Muscle of back (tissue), 11 donors: ENCODE measurements around the gene ENPP7. TPM values are rescaled to one million over a fixed set of nuclear protein-coding genes. Genes with fewer than 3 reads are reported as not detected.
"Not testable (repeated sequence)": the region's sequence is repeated elsewhere in the genome, so short reads cannot be mapped to it uniquely, and the experiment has no call there.

Experiments used
- DNase-seq, 3 donors: peaks; one replicate each; pipeline versions ENCODE4 v3.0.0 to v3.0.0-alpha.2; 2013
- polyA plus RNA-seq, 10 donors: library from polyadenylated mRNA; unstranded; fragments of 120-200 nt; gene quantifications; one replicate each; pipeline ENCODE4 v1.2.1, GENCODE V29; 2013; ENCODE audit not compliant: insufficient read length in 10 of 10

The ENPP7 gene
- polyA plus RNA-seq, 10 donors = 0.15 TPM; not detected in 9

DNA sequence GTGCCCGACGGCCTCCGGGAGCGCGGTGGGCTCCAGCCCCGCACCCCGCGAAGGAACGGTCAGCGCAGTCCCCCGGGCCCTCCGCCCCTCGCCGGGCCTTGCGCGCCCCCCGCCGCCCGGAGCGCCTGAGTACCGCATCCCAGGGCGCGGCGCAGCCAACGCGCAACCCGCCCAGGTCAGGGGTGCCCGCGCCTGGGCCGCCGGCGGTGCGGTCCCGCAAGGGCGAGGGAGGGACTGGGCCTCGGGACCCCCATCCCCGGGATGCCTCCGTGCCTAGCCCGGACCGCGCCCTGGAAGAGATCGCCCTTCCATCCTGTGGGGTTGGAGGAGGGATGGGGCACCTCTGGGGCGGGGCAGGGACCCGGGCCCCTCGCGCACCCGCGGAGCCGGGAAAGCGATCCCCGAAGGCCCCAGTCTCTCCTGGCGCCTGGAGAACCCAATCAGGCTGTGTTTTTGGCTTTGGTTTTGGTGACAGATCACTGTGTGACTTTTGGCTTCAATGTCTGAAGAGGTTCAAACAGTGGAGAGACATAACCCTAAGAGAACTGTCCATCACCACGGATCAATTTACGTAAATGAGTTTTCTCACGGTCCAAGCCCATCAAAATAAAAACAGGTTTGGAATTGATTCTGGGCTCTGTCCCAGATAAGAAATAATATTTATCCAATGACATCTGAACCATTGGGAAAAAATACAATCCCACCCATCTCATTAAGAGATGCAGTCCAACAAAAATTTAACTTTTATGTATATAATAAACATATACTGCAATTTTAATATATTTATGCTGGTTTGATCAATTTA, 17.8 kb downstream of the ENPP7 start:
- no peak for DNase-seq

DNA sequence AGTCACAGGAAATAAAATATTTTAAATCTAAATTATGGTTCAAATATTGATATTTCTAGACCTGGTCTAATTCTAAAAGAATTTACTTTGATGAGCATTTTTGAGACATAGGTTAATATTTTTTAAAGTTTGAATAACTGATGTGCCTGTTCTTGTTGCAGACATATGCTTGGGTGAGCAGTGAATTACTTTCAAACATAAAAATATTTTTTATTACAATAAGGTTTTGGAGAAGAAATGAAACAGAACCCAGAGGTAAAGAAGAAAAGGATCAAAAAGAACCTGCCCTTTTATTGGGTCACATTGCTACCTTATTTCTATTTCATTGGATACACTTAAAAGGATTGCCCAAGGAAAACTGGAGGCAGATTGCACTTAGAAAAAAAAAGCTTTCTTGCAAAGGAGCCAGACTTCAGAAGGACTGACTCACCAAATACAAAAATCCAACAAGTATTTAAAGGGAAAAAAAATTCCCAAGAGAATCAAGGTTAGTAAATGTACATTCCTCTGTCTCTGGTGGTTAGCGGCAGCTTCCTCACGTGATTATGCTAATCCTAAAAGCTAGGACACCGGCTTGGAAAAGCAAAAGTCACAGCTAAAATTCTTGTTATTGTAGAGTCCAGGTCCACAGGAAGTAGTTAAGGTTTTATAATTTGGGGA, 18.5 kb downstream of the ENPP7 start:
- DNase-seq = peak in 1 of 3 donors; percentile 29

DNA sequence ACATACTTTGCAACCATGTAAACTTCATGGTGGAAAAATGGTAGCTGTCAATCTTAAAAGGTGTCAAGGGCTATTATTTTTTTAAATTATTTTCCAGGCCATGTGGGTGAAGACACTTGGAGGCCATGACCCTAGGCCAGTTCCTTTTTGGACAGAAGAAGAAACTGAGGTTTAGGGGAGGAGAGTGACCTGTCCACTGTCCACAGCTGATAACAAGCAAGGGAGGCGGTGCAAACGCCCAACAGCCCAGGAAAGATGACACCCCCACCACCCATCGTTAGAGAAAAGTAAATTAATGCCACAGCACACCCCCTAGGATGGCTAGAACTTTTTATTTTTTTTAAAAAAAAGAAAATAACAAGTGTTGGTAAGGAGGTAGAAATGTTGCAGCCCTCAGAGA, 19.2 kb downstream of the ENPP7 start:
- DNase-seq = no peak

DNA sequence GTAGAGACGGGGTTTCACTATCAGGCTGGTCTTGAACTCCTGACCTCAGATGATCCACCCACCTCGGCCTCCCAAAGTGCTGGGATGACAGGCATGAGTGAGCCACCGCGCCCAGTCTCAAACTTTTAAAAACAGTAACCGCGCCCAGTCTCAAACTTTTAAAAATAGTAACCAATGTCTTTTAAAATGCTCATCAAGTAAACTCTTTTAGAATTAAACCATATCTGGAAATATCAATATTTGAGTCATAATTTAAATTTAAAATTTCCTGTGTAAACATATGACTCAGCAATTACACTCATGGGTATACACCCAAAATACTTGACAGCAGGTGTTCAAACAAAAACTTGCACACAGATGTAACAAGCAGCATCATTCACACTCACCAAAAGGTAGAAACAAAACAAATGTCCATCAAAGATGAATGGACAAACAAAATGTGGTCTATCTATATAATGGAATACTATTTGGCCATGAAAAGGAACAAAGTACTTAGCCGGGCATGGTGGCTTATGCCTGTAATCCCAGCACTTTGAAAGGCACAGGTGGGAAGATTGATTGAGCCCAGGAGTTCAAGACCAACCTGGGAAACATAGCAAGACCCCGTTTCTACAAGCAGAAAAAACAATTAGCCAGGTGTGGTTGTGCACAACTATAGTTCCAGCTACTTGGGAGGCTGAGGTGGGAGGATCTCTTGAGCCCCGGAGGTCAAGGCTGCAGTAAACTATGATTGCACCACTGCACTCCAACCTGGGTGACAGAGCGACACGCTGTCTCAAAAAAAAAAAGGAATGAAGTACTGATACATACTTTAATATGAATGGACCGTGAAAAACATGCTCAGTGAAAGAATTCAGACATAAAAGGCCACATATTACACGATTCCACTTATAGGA, 20.2 kb downstream of the ENPP7 start:
- DNase-seq = no peak

DNA sequence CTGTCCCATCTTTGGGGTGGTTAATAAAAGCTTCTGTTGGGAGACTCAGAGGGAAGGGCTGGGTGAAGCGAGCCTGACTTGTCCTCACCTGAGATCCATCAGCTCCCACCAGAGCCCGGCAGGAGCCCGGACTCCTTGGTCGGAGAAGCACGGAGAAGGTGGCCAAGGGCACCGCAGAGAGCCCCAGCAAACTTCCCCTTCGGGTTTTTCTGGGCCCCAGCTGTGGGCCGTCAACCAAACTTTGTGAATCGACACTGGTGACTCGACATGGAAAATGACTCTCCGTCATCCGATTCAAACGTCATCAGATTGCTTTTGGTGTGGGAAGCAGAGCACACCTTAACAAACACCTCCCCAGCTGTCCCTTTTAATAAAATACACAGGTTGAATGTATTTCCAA, 21.4 kb downstream of the ENPP7 start:
- no peak for DNase-seq

DNA sequence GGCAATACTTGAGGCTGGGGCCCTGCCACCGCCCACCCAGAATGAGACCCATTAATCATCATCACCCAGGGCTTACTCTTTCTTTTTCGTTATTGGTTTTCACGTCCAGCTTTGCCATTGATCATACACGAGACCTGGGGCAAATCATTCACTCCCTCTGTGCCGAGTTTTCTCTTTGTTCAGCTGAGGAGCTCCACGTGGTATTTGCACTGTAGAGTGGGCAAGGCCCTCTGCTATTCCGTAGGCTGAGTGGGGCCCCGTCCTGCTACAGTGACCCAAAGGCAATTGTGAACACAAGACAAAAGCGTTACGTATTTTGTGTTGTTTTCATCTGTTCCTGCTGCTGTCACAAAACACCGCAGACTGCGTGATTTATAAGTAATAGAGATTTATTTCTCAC, 23.6 kb downstream of the ENPP7 start:
- DNase-seq = no peak

DNA sequence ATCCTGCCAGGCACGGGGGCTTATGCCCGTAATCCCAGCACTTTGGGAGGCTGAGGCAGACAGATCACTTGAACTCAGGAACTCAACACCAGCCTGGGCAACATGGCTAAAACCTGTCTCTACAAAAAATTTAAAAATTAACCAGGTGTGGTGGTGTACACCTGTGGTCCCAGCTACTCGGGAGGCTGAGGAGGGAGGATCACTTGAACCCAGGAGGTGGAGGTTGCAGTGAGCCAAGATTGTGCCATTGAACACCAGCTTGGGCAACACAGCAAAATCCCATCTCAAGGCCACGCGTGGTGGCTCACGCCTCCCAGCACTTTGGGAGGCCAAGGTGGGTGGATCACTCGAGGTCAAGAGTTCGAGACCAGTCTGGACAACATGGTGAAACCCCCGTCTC, 24.2 kb downstream of the ENPP7 start:
- not testable (repeated sequence) for DNase-seq

DNA sequence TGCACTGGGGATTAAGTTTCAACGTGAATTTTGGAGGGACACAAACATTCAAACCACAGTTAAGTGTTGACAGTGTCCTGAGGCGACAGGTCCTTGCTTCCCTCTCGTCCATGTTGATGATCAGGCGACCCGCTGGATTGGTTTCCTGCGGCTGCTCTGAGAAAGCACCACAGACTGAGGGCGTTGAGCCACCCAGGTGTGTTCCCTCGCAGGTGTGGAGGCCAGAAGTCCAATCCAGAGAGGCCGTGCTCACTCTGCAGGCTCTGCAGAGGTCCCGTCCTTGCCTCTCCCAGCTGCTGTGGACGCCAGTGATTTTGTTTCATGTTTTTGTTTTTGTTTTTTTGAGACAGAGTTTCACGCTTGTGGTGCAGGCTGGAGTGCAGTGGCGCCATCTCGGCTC, 24.8 kb downstream of the ENPP7 start:
- DNase-seq = no peak

DNA sequence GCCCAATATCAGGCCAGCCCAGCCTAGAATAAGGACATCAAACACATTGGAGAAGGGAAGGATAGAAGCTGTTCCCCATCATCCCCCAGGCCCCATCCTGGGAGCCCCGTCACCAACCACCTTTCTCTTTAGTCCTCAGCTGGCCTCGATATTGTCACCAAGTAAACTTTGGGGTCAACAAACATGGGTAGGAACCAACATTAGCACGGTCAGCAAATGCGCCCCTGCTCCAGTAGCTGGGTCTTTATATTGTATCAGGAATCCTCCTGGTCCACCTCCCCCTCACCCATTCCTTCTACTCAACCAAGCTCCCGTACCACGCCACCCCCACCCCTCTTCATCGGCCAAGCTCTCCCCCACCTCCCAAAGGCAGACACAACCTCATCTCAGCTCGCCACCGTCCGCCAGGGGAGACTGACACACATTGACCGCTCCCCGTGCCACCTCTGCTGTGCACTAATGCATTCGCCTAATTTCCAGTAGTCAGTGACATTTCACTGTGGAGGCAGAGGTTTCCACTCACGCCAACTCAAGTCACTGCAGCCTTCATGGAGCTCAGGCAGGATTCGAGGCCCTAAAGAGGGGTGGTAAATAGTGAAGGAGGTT, 26.5 kb downstream of the ENPP7 start:
- DNase-seq = no peak

DNA sequence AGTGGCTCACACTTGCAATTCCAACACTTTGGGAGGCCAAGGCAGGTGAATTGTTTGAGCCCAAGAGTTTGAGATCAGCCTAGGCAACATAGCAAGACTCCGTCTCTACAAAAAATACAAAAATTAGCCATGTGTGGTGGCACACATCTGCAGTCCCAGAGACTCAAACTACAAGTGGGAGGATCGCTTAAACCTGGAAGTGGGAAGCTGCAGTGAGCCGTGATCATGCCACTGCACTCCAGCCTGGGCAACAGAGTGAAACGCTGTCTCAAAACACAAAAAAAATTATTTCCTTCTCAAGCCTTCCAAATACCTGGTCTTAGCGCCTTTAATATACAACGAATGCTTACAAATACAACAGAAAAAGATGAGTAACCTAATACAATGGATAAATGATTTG, 27.5 kb downstream of the ENPP7 start:
- no peak for DNase-seq

DNA sequence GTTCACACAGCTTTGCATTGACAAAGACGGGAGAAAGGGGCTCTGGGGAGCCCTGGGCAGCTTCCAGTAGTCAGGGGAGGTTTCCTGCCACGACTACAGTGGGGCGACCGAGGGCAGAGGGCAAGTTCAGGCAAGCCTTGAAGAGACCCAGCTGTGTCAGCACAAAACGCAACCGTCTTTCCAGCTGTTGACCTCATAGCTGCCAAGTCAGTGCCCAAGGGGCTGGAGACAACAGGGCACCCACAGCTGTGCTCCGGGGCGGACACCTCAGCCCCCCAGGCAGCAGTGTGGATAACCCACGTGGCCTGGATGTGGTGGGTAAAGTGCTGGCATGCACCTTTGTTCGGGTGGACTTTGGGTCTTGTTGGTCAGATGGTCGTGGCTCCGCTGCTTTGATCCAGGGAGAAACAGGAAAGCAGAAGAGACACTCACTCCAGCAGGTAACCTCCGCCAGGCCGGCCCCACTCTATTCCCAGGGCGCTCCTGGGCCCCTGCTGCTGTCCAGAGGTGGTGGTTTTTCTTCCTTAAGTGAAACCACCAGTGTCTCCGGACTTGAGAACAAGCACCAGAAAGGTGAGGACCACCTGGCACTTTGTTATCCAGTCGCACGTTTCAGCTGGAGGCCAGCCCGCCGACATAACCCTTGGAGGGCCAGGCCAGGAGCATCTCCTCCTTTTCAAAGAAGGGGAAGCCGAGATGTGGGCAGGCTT, 29.6 kb downstream of the ENPP7 start:
- no peak for DNase-seq

DNA sequence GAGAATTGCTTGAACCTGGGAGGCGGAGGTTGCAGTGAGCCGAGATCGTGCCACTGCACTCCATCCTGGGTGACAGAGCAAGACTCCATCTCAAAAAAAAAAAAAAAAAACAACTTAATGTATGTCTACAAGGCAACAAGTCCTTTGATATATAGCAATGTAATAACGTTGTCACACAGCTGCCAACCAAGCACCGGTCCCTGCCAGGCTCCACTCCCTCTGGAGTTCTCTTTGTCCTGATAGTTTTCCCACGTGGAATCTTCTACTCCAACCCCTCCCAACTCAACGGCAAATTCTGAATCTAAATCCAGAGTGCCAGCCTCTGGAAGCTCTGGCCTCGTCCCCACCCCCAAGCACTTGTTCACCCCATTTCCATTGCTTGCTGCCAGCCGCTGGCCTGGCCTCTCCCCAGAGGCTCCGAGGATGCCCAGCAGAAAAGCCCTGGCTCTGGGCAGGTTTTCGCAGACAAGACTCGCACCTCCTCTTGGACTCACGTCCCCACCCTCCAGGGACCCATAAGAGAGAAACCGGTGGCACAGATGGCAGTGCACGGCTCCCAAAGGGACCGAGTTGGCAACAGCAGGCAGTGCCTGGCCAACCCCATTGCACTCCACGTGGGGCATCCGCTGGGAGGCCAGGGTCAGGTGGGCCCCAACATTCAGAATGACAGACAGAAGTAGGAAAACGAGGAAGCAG, 31.3 kb downstream of the ENPP7 start:
- DNase-seq = no peak

DNA sequence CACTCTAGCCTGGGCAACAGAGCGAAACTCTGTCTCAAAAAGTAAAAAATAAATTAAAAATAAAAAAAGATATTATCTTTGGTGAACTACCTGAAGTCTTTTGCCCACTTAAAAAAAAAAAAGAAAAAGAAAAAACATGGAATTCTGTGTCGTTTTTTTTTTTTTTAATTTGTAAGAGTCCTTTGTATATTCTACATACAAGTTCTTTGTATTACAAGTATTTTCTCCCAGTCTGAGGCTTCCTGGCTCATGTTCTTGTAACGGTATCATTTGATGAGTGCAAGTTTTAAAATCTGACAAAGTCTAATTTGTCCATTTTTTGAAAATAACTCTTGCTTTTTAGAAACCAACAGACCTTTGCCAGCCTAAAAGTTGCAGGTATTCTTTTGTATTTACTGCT, 35.0 kb downstream of the ENPP7 start:
- no peak for DNase-seq

DNA sequence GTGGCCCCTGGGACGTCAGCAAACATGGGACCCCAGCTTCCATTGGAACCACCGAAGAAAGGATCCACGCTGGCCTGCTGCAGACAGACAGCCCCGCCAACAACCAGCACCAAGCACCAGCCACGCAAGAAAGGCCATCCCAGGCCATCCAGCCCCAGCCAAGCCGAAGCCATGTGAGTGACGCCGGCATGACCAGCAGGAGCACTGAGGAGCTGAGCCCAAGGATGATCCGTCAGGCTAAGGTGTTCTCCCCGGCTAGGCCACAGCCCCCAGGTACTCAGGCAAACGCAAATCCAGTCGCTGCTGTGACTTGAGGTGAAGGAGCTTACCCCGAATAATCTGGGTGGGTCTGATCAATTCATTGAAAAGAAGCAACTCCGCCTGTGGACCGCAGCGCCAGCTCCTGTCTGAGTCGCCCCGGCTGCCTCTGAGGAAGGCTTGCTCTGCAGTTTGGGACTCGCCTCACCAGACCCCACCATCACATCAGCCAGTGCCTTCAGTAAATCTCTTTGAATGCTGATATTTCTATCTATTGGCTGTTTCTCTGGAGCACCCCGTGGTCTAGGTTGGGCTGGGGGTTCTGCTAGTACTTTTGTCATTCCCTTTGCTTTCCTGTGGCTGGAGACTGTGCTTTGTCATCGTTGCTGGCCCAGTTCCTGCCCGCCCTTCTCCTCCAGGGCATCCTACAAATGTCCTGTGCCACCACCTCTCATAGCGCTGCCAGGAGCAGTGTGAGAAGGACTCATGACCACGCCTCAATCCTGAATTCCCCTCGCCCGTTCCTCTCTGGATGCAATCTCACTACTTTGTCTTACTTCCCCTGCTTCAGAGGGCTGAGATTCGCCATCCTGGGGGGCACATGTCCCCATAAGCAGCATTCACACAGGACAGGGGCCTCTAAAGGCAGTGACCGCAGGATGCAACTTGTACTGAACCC, 39.1 kb downstream of the ENPP7 start:
- no peak for DNase-seq

DNA sequence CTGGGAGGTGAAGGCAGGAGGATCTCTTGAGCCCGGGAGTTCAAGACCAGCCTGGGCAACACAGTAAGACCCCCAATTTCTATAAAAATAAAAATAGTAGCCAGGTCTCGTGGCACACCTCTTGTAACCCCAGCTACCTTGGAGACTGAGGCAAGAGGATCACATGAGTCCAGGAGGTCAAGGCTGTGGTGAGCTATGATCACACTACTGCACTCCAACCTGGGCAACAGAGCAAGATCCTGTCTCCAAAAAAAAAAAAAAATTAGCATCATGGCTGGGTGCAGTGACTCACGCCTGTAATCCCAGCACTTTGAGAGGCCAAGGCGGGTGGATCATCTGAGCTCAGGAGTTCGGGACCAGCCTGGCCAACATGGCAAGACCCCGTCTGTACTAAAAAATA, 40.5 kb downstream of the ENPP7 start:
- no peak for DNase-seq

DNA sequence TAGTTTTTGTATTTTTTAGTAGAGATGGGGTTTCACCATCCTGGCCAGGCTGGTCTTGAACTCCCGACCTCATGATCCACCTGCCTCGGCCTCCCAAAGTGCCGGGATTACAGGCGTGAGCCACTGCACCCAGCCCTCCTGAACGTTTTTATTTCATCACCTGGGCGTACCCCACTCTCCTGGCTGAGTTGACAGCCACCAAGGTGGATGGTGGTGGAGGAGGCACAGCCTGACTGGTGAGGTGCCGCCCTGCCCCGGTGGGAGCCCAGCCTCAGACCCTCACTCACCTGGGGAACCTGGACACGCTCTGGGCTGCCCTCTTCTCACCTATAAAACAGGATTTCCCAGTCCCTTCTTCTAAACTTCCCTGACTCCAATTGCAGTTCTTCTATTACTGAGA, 42.0 kb downstream of the ENPP7 start:
- not testable (repeated sequence) for DNase-seq

DNA sequence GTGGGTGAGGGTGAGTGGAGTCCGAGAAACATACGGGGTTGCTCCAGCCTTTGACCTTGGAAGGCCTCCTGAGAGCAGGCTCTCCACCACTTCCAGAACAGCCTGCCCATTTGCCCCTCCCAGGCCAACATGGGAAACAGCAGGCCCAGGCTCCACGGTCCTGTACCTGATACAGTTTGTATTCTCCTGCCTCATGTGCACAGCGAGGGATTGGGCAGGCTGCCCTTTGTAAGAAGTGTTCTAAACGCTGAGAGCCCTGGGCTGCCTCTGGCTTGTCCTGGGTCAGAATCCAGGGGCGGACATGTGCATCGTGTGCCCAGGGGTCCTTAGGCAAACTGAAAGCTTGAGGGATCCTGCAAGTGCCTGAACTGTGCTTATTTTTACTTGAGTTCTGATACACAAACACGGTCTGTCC, 43.8 kb downstream of the ENPP7 start:
- no peak for DNase-seq

DNA sequence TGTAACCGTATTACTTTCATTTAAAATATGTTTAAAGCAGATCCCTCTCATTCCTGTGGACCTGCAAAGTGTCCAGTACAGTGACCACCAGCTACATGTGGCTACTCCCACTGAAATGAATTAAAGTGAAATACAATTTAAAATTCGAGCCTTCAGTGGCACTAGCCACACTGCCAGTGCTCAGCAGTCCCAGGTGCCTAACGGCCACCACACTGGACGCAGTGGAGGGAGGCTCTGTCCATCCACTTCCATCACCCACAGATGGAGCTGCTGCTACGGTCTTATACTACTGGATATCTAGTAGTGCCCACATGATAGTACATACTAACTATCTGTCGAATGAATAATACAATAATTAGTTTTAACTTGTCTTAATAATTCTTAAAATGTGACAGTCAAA, 44.9 kb downstream of the ENPP7 start:
- no peak for DNase-seq

DNA sequence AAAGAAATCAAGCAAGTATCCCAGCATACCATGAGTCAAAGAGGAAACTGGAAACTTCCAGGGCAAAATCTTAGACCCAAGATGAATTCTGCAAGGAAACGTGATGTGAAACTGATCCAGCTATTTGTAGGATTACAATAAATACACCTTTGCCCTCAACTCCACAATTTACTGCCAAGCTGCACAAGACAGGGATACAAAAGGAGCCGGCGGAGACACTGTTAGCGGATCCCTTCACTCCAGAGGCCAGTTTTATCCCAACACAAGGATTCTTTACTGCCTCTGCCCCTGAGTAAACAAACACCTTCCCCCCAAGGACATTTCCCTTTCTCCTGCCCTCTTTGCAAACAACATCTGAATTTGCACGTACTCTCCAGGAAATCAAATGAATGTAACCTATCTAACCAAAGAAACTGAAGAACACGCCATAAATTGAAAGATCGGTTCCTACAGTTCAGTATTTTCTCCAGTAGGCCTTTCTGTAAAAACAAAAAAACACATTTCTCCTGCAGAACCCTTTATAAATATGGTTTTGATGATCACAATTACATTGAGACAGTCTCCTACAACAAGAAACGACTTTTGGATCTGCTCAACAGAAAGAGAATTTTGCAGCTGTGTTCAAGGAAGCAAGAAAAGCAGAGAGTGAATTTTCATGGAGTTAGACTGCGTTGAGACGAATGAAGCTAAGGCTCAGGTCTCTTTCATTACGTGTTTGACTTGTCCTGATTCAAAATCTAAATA, 45.8 kb downstream of the ENPP7 start:
- no peak for DNase-seq
